ENCODE results near the gene IL22. TPM values are rescaled to one million over a fixed set of nuclear protein-coding genes. Genes with fewer than 3 reads are reported as not detected.
A peak's percentile ranks its signal among the peaks of the same experiment; 100 is the strongest.

IL22 gene
- total RNA-seq, 1 donor from 2014 or later: not detected

GRCh38 chr12:68203460-68203875 is 49.9 kb downstream of the IL22 start:
- H3K4me1 Mint-ChIP-seq: peaks cover 67% of the 10 kb centered on the region
- no peak for TF ChIP-seq CTCF (IDR thresholded peaks at IDR 0.05; ENCODE audit: unreplicated experiment)
- peak overlapping the region; percentile 60 for H3K27ac Mint-ChIP-seq
- H3K9me3 Mint-ChIP-seq: peaks cover 4% of the 10 kb centered on the region
- no peaks in the 10 kb centered on the region for H3K27me3 Mint-ChIP-seq (ENCODE audit: low read depth)
- no peaks in the 10 kb centered on the region for H3K36me3 Mint-ChIP-seq
- no peak for DNase-seq (ENCODE audit: low spot score in 2 of 2, unreplicated experiment in 2 of 2)
- H3K4me3 Mint-ChIP-seq: no peak overlapping the region

DNA sequence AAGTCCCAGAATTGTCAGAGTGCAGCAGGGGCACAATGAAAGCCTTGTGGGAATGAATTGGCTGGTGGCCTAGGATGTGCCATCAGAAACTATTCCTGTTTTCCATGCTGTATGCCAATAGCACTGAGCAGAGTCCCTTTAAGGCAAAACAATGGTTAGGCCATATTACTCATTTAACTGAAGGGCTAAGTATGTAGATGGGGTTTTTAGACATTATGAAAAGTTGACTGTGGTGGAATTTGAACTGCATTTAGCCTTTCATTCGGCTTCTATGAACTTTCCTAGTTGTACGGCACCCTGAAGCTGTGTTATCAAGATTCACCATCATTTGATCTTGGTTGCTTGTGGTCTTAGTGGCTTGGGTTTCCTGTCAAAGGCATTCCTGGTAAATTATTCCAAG is 52.5 kb downstream of the IL22 start:
- H3K27ac Mint-ChIP-seq: no peak overlapping the region
- no peak for DNase-seq (ENCODE audit: low spot score in 2 of 2, unreplicated experiment in 2 of 2)
- TF ChIP-seq CTCF (IDR thresholded peaks at IDR 0.05; ENCODE audit: unreplicated experiment): no peak
- no peaks in the 10 kb centered on the region for H3K36me3 Mint-ChIP-seq
- no peak overlapping the region for H3K4me3 Mint-ChIP-seq
- no peaks in the 10 kb centered on the region for H3K9me3 Mint-ChIP-seq
- peaks cover 50% of the 10 kb centered on the region for H3K4me1 Mint-ChIP-seq
- H3K27me3 Mint-ChIP-seq (ENCODE audit: low read depth): no peaks in the 10 kb centered on the region

DNA sequence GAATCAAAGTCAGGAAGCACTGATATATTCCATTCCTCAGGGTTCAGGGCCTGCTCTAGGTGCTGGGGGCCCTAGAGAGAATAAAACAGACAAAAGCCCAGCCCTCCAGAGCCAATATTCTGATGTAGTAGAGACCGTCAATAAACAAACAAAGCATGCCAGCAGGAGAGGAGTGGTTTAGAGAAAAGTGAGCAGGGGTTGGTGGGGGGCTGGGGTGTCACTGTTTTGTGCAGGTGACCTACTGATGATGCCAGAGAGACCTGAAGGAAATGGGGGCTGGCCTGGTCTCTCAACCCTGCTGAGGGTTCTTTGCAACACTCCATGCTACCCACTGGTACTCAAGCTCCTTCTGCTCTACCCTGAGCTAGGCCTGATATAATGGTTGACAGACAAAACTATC is 54.3 kb downstream of the IL22 start:
- no peak for DNase-seq (ENCODE audit: low spot score in 2 of 2, unreplicated experiment in 2 of 2)
- peaks cover 36% of the 10 kb centered on the region for H3K4me1 Mint-ChIP-seq
- H3K4me3 Mint-ChIP-seq: no peak overlapping the region
- H3K9me3 Mint-ChIP-seq: peaks cover 10% of the 10 kb centered on the region
- no peak for TF ChIP-seq CTCF (IDR thresholded peaks at IDR 0.05; ENCODE audit: unreplicated experiment)
- H3K27ac Mint-ChIP-seq: peak overlapping the region; percentile 55
- H3K27me3 Mint-ChIP-seq (ENCODE audit: low read depth): no peaks in the 10 kb centered on the region
- no peaks in the 10 kb centered on the region for H3K36me3 Mint-ChIP-seq

GRCh38 chr12:68198507-68199086 is 54.8 kb downstream of the IL22 start:
- no peak overlapping the region for H3K4me3 Mint-ChIP-seq
- peaks cover 33% of the 10 kb centered on the region for H3K4me1 Mint-ChIP-seq
- TF ChIP-seq CTCF (IDR thresholded peaks at IDR 0.05; ENCODE audit: unreplicated experiment): no peak
- no peak for DNase-seq (ENCODE audit: low spot score in 2 of 2, unreplicated experiment in 2 of 2)
- H3K27ac Mint-ChIP-seq: no peak overlapping the region
- no peaks in the 10 kb centered on the region for H3K36me3 Mint-ChIP-seq
- H3K9me3 Mint-ChIP-seq: peaks cover 10% of the 10 kb centered on the region
- H3K27me3 Mint-ChIP-seq (ENCODE audit: low read depth): no peaks in the 10 kb centered on the region

Other genes starting within 250 kb of the IL22 start
- not detected in 3 replicates for gene IFNG, start 93.9 kb downstream of the IL22 start, total RNA-seq
- gene IL26, start 27.8 kb downstream of the IL22 start, total RNA-seq: not detected in 3 replicates
- gene MDM1, start 78.8 kb upstream of the IL22 start, total RNA-seq: 20.9 to 26.4 TPM (median 21.4 TPM) in 3 replicates

Measured in mesothelial cell of epicardium (in vitro differentiated cells).